ENCODE data around the gene ATRN.
"Not testable (repeated sequence)": the region's sequence is repeated elsewhere in the genome, so short reads cannot be mapped to it uniquely, and the experiment has no call there.

The ATRN gene

DNA sequence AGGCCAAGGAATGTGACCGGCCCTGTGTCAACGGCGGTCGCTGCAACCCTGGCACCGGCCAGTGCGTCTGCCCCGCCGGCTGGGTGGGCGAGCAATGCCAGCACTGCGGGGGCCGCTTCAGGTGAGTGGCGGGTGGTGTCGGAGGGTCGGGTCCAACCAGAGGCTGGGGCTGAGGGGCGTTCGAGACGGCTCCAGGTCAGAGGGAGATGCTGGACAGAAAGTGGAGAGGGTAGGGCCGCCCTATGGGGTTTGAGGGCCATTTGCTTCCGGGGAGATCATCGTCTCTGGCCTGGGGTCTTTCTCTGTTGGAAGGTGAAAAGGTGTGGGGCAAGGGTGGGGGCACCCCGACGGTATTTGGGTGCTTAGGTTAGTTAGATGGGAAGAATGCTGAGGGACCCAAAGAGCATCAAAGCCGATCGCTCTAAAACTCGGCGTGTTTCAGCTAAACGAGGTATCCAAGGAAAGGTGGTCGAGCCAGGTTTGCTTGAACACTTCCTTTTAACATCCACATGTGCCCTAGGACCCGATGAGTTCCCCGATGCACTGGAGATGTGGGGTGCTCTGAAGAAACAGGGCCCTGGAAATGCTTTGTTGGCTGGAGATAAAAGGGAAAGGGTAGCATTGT lies 691 bp downstream of the ATRN start:
- no peak for DNase-seq

DNA sequence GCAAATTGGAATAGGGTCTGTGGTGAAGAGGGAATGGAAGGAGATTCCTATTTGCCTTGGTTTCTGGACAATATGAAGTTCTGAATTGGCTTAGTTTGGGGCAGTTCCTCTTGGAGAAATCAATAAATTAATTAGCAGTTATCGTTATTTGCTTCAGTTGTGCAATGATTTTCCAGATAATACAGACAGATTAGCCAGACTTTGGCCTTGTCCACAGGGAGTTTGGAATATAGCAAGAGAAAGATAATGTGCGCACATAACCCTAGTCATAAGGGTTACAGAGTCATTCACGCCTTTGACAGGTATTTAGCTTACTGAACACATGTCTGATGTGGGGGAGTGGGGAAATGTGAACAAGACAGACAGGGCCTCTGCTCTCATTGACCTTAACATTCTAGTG lies 1.3 kb downstream of the ATRN start:
- no peak for DNase-seq

DNA sequence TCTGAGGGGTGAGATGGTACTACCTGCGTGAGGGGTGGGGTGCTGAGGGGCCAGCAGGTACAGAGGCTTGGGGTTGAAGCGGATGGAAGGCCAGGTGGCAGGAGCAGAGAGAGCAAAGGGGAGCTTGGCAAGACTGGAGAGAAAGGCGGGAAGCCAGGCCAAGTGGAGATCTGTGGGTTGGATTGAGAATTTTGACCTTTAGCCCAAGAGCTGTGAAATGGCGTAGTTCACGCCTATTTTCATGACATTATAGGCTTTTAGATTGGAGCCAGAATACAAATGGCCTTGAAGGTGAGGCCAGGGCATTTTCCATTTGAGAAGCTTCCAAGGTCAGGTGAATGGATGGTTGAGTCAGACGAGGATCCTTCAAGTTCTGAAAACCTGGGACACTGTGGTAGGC lies 2.5 kb downstream of the ATRN start:
- DNase-seq = no peak

DNA sequence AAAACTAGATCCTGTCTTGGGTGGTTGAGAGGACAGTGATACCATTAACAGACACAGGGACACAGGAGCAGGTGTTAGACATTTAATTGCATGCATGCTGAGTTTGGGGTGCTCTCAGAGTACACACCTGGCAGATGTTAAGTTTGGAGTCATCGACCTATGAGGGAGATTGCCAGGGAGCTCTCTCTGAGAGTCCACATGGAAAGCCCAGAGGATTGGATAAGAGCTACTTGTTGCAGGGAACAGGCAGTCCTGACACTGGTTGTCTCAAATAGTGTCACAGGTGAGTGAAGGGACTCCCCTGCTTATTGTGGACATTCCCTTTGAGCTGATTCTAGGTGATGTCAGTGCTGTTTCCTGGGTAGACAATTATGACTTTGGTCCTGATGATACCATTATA lies 3.1 kb downstream of the ATRN start:
- no peak for DNase-seq

DNA sequence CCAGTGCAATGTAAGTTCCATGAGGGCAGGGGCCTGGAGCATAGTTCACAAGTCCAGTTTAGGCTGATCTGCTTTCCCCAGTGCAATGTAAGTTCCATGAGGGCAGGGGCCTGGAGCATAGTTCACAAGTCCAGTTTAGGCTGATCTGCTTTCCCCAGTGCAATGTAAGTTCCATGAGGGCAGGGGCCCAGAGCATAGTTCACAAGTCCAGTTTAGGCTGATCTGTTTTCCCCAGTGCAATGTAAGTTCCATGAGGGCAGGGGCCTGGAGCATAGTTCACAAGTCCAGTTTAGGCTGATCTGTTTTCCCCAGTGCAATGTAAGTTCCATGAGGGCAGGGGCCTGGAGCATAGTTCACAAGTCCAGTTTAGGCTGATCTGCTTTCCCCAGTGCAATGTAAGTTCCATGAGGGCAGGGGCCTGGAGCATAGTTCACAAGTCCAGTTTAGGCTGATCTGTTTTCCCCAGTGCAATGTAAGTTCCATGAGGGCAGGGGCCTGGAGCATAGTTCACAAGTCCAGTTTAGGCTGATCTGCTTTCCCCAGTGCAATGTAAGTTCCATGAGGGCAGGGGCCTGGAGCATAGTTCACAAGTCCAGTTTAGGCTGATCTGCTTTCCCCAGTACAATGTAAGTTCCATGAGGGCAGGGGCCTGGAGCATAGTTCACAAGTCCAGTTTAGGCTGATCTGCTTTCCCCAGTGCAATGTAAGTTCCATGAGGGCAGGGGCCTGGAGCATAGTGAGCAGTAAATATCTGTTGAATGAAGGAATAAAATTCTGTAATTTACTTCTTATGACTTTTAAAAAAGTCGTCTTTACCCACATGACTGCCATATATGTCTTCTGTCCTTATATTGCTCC lies 6.4 kb downstream of the ATRN start:
- not testable (repeated sequence) for DNase-seq

DNA sequence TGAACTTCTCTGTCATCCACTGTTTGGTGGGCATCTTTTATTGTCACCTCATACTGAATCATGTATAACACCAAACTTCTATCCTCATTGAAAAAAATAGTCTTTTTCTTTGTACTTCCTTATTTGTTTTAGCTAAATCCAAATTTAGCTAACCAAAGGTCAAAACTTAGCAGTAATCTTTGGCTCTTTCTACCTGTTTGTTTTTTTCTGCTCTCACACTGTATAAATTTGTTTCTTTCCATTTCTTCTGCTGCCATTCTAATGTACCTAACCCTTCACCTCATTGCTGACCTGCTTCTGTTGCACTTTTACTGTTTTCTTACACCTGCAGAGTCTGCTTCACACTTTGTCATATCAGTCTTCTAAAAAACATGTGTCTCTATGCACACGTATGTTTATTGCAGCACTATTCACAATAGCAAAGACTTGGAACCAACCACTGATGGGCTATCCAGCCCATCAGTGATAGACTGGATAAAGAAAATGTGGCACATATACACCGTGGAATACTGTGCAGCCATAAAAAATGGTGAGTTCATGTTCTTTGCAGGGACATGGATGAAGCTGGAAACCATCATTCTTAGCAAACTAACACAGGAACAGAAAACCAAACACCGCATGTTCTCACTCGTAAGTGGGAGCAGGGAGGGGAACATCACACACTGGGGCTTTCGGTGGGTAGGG lies 7.2 kb downstream of the ATRN start:
- DNase-seq = no peak

DNA sequence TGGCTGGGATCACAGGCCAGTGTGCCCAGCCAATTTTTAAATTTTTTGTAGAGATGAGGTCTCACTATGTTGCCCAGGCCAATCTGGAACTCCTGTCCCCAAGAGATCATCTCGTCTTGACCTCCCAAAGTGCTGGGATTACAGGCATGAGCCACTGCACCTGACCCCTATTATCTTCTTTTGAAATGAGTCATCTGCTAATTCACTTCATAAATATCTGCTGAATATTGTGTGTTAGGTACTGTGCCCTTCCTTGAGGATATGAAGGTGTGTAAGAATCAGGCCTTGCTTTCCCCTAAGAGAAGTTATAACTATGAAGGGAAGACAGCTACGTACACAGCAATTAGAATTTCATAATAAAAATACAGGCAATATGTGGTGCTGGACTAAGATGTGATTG lies 8.2 kb downstream of the ATRN start:
- no peak for DNase-seq

DNA sequence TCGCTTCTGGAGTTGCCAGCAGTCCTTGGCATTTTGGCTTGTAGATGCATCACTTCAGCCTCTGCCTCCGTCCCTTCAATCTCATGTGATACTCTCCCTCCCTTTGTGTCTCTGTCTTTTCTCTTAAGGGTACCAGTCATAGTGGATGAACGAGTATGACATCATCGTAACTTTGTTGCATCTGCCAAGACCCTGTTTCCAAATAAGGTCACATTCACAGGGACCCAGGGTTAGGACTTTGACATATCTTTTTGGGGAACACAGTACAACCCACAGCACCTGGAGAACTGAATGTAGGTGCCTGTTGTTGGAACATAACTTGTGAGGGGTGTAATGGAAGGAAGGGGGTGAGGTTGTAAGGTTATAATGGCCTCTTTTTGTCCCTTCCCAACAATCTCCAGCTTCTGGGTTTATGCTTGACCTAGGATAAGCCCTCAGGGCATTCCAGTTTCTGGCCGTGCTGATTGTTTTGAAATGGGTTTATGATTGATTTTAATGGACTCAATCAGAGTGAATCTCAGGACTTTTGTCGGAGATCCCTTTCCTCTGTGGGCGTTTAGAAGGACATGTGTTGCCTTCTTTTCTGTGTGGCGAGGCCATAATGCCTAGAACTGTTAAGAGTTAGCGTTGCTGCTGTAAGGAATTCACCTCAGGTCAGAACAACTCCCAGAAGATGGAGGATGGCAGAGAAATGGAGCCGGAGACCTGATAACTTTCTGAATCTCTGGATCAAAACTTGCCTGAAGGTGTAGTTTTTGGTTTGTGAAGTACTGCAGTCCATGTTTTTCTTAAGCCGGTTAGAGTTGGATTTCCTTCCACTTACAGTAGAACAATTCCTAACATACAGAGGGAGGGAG lies 9.2 kb downstream of the ATRN start:
- DNase-seq = no peak

DNA sequence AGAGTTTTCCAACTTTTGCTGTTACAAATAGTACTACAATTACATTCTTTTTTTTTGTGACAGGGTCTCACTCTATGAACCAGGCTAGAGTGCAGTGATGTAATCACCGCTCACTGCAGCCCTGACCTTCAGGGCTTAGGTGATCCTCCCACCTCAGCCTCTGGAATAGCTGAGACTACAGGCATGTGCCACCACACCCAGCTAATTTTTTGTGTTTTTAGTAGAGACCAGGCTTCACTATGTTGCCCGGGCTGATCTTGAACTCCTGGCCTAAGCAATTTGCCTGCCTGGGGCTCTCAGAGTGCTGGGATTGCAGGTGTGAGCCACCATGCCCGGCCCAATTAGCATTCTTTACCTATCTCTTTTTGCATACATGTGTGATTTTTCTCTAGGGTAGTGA lies 12.5 kb downstream of the ATRN start:
- no peak for DNase-seq

DNA sequence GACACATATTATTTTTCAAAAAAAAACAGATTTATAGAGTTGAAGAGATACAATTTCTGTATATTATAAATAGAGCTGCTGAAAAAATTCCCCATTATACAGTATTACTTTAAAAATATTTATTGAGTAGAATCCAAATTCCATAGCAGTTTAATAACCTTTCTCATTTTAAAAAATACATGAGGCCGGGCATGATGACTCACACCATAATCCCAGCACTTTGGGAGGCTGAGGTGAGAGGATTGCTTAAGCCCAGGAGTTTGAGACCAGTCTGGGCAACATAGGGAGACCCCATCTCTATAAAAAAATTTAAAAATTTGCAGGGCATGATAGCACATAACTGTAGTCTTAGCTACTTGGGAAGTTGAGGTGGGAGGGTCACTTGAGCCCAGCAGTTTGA lies 13.0 kb downstream of the ATRN start:
- DNase-seq = no peak

DNA sequence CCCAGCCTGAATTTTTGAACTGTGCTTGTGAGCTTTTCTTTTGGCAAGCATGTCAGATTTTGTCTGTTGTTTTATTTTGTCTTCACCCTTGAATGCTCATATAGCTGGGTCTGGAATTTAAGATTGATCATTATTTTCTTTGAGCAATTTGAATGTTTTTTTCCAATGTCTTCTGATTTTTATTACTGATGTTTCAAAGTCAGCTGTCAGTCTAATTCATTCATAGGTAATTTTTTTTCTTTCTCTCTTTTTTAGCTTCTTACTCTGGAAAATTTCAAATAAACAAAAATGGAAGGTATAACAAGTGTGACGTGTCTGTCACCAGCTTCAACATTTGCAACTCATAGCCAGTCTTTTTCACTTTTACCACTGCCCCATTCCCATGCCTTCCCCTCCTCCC lies 15.1 kb downstream of the ATRN start:
- DNase-seq = no peak

DNA sequence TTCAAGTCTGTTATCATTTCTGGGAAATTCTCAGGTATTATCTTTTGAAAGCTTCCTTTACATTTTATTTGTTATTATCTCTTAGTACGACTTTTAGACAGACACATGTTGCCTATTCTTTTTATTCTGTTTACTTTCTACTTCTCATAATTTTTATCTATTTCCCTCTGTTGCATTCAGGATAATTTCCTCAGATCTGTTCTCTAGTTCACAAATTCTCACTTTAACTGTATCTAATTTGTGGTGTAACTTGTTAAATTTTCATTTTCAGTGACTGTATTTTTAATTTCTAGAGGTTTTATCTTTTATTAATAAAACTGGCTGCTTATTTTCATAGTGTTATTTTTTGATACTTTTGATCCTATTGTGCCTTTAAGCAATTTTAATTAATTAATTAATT lies 16.0 kb downstream of the ATRN start:
- no peak for DNase-seq

DNA sequence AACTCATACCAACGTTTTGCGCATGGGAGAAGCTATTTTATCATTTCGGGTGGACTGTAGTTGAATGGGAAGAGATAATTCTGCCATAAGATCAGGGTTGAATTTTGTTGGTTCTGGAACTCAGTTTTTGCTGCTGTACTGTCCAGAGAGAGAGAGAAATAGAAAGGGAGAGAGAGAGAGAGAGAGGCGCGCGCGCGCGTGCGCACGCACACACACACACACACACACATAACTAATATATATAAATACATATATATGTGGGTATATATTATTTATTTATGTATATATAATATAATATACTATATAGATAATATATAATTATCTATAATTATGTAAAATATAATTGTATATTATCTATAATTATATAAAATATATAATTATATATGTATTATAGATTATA lies 21.9 kb downstream of the ATRN start:
- no peak for DNase-seq

DNA sequence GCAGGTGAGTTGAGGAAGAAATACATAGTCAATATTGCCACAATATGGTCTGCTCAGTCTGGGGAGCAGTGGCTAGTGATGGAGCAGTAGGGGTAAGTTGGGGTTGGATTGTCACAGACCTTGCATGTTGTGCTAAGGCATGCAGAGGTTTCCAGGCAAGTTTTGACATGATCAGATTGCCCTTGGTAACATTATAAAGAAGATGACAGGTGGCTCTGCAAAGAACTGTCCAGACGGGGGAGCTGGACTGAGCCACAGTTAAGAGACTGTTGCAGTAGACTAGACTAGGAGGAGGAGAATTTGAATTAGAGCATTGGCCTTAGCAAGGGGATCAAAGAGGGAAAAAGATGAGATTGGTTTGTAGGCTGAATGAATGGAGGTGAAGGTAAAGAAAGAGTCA lies 23.4 kb downstream of the ATRN start:
- no peak for DNase-seq

DNA sequence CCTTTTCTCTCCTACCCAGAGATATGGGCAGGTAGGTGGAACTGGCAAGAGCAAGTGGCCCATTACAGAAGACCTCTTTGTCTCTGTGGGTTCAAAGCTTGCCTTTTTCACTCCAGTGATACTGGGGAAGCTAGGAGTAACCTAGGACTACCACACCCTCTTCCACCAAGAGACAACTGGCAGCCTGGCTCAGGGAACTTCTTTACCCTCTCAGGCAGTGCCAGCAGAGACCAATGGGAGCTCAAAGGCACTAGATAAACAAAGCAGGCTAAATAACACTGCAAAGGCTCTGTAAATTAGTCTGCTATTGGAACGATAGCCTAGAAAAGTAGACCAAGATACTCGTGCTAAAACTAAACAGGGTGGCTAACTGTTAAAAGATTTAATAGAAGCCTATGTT lies 32.1 kb downstream of the ATRN start:
- DNase-seq = no peak

DNA sequence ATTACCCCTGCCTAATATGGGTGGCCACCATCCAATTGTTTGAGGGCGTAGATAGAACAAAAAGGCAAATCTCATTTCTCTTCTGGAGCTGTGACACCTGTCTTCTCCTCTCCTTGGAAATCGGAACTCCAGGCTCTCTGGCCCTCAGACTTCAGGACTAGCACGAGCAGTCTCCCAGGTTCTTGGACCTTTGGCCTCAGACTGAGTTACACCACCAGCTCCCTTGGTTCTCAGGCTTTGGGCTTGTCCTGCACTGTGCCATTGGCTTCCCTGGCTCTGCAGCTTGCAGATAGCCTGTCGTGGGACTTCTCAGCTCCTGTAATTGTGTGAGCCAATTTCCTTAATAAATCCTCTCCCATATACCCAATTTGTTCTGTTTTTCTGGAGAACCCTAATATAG lies 34.3 kb downstream of the ATRN start:
- no peak for DNase-seq

DNA sequence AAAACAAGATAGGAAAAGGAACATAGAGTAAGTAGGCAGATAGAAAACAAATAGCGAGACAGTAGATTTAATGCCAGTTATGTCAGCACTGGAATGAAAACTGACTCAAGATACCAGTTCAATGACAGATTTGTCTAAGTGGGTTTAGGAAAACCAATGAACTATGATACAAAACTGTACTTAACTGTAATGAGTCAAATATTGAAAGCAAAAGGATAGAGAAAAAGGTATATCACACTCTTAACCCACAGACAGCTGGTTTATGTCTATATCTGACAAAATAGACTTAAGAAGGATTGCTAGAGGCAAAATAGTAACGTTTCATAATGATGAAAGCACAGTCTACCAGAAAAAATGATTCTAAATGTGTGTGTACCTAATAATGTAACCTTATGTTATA lies 38.2 kb downstream of the ATRN start:
- DNase-seq = no peak

DNA sequence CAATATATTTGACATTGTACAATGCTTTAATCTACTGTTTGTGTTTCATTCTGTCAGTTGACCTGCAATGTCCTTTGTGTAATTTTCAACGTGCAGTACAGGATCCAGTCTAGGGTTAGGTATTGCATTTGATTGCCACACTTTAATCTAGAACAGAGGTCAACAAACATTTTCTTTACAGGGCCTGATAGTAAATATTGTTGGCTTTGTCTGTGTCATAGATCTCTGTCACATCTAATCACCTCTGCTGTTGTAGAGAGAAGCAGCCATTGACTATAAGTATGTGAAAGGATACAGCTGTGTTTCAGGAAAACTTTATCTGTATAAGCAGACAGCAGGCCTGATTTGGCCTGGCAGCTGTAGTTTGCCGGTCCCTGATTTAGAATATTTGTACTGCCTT lies 39.3 kb downstream of the ATRN start:
- no peak for DNase-seq

DNA sequence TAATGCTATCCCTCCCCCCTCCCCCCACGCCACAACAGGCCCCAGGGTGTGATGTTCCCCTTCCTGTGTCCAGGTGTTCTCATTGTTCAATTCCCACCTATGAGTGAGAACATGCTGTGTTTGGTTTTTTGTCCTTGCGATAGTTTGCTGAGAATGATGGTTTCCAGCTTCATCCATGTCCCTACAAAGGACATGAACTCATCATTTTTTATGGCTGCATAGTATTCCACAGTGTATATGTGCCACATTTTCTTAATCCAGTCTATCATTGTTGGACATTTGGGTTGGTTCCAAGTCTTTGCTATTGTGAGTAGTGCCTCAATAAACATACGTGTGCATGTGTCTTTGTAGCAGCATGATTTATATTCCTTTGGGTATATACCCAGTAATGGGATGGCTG lies 41.4 kb downstream of the ATRN start:
- not testable (repeated sequence) for DNase-seq

DNA sequence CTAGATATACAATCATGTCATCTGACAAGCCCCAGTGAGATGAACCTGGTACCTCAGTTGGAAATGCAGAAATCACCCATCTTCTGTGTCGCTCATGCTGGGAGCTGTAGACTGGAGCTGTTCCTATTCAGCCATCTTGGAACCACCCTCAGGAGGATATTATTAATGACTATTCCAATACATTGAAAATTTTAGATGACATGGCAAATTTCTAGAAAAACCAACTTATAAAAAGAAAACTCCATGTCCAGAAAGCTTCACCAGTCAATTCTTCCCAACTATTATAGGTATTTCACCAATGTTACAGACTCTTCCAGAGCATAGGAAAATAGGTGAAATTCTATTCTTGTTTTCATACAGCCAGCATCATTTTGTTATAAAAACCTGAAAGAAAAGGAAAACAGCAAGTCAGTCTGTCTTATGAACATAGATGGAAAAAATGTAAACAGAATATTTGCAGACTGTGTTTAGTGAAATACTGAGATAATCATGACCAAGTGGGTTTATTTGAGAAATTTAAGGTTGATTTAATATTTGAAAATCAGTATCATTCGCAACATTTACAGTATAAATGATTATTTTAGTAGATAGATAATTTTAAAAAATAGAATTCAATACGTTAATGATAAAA lies 43.3 kb downstream of the ATRN start:
- no peak for DNase-seq

DNA sequence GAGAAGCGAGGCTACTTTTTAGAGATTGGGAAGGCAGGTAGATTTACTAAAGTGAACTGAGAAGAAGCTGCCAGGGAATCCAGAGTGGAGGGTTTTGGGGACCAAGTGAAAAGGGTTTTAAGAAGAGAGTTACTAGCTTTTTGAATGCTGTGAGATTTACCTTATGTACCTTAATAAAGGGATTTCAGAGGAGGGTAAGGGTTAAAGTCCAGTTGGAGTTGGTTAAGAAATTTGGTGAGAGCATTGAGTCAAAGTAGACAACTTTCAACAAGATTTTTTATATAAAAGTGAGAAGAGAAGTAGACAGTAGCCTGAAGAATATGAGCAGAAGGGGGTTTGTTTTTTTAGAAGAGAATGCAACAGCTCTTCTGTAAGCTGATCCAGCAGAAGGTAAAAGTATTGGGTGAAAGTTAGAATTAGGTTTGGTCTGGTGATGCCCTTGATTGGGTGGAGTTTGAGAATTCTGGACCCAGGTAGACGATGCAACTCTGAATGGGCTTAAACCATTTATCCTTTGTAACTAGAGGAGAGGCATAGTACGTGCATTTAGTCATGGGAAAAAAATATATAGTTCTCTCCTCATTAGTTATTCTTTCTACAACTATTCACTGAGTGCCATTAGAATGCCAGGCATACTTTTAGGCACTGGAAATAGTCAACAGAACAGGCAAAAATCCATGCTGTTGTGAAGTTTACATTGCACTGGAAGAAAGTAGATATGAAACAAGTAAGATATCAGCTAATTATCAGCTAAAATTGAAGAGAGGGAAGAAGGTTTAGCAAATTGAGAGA lies 44.8 kb downstream of the ATRN start:
- DNase-seq = no peak
